Esophagus muscularis mucosa (tissue), 4 donors: ENCODE data around the gene ALKBH6.

Source experiments
- EP300 ChIP-seq: sonication (generic); formaldehyde crosslinking; IDR thresholded peaks from one replicate; pipeline ENCODE4 v1.6.1; 2017; ENCODE audit warnings: antibody characterized with exemption
- POLR2A ChIP-seq: fragments of 450-650 bp; IDR thresholded peaks from one replicate; pipeline ENCODE4 v1.6.1; 2017; ENCODE audit warnings: antibody characterized with exemption, moderate library complexity, mild to moderate bottlenecking, low read depth
- POLR2AphosphoS5 ChIP-seq, 2 donors: sonication (generic); formaldehyde crosslinking; IDR thresholded peaks; one replicate each; pipeline ENCODE4 v1.6.1; 2017; ENCODE audit warnings: antibody characterized with exemption in 2 of 2
- TF ChIP-seq, protein P1 (sequence below), 3 experiments: fragments of 200-600 bp in 2 of 3; fragments of 450-650 bp in 1 of 3; sonication (generic) in 2 of 3; IDR thresholded peaks; one replicate each; pipeline ENCODE4 v1.5.1; 2017 to 2019; ENCODE audit warnings: antibody characterized with exemption in 3 of 3, mild to moderate bottlenecking in 2 of 3, moderate library complexity in 1 of 3

DNA sequence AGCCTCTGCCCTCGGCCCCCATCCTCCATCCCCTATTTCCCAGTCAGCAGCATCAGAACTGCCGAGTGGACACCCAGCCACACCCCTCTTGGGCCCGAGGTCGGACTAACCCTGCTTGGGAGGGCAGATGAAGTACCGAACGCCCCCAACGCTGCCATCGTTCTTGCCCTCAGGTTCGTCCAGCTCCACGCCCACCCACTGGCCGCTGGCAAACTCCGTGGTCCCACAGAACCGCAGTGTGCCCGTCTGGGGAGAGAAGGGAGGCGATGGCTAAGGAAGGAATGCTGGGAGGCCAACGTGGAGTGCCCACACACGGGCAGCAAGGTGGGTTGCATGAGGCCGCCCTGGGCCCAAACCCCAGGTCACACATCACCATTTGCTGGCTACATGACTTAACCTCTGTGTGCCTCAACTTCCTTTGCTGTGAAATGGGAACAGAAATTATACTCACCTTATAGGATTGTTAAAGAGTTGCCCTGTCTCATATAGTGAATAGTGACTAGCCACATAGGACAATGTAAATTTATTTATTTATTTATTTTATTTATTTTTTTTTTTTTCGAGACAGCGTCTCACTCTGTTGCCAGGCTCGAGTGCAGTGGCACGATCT is 5.2 kb upstream of the ALKBH6 start:
- TF ChIP-seq POLR2A = no peak
- TF ChIP-seq, protein P1, sequence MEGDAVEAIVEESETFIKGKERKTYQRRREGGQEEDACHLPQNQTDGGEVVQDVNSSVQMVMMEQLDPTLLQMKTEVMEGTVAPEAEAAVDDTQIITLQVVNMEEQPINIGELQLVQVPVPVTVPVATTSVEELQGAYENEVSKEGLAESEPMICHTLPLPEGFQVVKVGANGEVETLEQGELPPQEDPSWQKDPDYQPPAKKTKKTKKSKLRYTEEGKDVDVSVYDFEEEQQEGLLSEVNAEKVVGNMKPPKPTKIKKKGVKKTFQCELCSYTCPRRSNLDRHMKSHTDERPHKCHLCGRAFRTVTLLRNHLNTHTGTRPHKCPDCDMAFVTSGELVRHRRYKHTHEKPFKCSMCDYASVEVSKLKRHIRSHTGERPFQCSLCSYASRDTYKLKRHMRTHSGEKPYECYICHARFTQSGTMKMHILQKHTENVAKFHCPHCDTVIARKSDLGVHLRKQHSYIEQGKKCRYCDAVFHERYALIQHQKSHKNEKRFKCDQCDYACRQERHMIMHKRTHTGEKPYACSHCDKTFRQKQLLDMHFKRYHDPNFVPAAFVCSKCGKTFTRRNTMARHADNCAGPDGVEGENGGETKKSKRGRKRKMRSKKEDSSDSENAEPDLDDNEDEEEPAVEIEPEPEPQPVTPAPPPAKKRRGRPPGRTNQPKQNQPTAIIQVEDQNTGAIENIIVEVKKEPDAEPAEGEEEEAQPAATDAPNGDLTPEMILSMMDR (IDR thresholded peaks at IDR 0.05) = no peak
- TF ChIP-seq POLR2AphosphoS5 (IDR thresholded peaks at IDR 0.05) = no peak
- TF ChIP-seq EP300 = no peak
